GM19351 (cell line): ENCODE results near the gene SLC25A38.

Source experiments
- ATAC-seq: cut with Tn5 transposase; IDR thresholded peaks from one replicate; pipeline ENCODE4 v1.9.1; 2021; ENCODE audit warnings: mild to moderate bottlenecking, moderate library complexity; ENCODE audit not compliant: unreplicated experiment

SLC25A38 gene

GRCh38 chr3:39376959-39377634, 6.1 kb upstream of the SLC25A38 start:
- ATAC-seq: no peak

DNA sequence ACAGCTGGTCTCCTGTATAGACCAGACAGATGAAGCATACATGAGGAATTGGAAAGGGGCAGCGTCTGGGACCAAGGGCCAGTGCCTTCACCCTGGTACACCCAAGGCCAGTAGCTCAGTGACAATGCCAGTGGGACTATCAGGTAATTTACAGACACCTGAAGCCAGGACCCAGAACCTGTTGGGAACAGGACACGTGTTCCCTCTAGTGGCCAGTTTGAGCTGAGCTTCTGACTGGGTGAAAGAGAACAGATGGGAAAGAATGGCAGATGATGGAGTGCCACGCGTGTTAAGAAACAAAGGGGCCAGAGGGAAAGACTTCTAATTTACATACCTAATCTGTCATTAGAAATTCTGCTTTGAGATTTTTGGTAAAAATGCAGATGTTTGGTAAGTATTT, 5.1 kb upstream of the SLC25A38 start:
- ATAC-seq: peak; percentile 82

GRCh38 chr3:39378957-39379777, 4.0 kb upstream of the SLC25A38 start:
- no peak for ATAC-seq

DNA sequence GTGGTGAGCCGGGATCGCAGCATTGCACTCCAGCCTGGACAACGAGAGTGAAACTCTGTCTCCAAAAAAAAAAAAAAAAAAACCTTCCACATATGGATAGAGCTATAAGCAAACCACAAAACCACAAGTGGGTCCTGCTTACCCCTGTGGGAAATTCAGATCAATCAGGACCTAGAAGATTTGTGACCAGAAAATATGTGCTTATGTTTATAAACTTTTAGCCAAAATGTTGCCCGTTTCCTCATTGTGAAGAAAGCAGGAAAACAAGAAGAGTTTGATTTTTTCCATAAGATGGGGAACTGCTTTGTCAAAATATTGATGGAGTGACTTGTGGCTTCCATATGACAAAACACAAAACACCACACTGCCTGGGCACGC, 3.4 kb upstream of the SLC25A38 start:
- ATAC-seq: no peak

GRCh38 chr3:39381432-39381831, 1.7 kb upstream of the SLC25A38 start:
- no peak for ATAC-seq

- ATAC-seq: peak; percentile 71
Observed at GRCh38 chr3:39383881-39384664, 903 bp downstream of the SLC25A38 start.

- ATAC-seq: no peak
Observed at GRCh38 chr3:39384665-39385000, 1.5 kb downstream of the SLC25A38 start.

DNA sequence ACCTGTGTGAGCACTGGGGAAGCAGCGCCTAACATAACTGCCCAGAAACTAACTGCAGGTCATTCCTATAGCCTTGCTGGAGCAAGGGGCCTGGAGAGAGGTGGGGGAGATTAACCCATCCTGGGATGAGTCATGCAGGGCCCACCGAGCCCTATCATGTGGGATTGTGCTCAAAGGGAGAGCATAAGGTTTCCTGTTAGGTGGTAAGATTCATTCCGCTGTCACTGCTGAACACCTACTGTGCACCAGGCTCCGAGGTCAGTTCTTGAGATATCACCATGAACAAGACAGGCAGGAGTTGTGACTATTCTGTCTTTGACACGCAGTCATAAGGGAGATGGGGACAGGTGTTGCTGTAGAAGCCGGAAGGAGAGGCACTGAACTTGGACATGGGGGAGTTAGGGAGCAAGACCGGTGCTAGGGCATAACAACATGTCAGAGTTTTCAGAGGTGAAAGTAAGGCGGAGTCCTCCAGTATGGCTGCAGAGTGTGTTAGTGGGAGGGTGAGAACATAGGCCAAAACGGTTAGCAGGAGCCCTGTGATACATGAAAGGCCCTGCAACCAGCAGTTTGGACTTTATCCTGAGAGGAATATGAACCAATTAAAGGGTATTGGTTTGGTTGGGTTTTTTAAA, 2.4 kb downstream of the SLC25A38 start:
- no peak for ATAC-seq

- ATAC-seq: no peak
Observed at GRCh38 chr3:39386318-39386717, 3.1 kb downstream of the SLC25A38 start.

GRCh38 chr3:39387411-39387975, 4.3 kb downstream of the SLC25A38 start:
- no peak for ATAC-seq

- no peak for ATAC-seq
Observed at GRCh38 chr3:39388153-39388552, 5.0 kb downstream of the SLC25A38 start.

GRCh38 chr3:39388741-39389248, 5.6 kb downstream of the SLC25A38 start:
- ATAC-seq: peak; percentile 76

DNA sequence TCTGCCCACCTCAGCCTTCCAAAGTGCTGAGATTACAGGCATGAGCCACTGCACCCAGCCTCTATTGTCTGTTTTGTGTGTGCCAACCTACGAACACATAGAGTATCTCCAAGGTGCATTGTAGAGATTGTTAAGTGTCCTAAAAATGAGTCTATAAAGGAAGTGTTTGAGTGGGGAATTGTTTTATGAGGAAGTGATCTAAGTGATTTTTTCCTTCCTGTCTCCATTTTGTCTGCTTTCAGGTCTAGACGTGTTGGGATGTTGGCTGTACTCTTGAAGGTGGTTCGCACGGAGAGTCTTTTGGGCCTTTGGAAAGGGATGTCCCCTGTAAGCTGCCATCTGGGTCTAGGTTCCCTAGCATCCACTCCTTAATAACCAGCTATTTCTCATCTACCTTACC, 7.0 kb downstream of the SLC25A38 start:
- ATAC-seq: no peak

GRCh38 chr3:39396690-39397089, 13.5 kb downstream of the SLC25A38 start:
- no peak for ATAC-seq

GRCh38 chr3:39398700-39399099, 15.5 kb downstream of the SLC25A38 start:
- no peak for ATAC-seq

- no peak for ATAC-seq
Observed at GRCh38 chr3:39401983-39402382, 18.8 kb downstream of the SLC25A38 start.

- no peak for ATAC-seq
Observed at GRCh38 chr3:39404943-39405686, 21.9 kb downstream of the SLC25A38 start.

DNA sequence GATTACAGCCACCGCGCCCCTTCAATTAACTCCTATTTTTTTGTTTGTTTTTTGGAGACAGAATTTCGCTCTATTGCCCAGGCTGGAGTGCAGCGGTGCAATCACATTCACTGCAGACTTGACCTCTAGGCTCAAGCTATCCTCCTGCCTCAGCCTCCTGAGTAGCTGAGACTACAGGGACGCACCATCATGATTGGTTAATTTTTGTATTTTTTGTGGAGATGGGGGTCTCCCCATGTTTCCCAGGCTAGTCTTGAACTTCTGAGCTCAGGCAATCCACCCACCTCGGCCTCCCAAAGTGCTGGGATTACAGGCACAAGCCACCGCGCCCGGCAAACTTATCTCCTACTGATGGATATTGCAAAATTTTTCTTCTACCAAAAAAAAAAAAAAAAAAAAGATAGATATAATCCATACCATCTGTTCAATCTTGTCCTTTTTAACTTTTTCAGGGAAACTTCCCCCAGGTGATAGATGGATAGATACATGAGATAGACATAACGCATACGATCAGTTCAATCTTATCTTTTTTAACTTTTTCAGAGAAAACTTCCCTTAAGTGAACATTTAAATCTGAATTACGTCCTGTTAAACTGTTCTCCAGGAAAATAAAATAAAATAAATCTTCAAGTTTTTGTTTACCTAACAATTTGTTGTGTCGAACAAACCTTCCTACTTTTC, 22.7 kb downstream of the SLC25A38 start:
- ATAC-seq: no peak
